NCI-H1436 (cell line): ENCODE measurements around the gene FAM222A.

ENCODE experiments used
- DNase-seq: peaks from one replicate; lab custom pipeline; 2025; lab: John Stamatoyannopoulos, UW

Gene FAM222A

DNA sequence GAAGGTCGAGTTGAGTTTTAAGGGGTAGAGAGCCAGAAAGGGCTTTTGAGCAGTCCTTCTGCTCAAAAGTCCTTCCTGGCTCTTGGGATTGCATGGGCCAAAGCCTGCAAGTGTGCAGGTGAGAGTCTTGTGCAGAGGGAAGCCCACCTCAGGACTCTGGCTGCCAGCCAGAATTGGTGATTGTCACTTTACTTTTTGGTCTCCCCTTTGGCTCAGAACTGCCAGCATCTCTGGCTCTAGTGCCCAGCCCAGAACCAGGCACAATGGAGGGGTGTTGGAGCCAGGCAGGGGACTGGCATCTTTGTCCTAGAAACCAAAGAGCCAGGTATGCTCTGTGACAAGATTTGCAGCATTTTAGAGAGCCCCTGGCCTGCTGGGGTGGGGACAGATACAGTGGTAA lies 23.5 kb downstream of the FAM222A start:
- no peak for DNase-seq

DNA sequence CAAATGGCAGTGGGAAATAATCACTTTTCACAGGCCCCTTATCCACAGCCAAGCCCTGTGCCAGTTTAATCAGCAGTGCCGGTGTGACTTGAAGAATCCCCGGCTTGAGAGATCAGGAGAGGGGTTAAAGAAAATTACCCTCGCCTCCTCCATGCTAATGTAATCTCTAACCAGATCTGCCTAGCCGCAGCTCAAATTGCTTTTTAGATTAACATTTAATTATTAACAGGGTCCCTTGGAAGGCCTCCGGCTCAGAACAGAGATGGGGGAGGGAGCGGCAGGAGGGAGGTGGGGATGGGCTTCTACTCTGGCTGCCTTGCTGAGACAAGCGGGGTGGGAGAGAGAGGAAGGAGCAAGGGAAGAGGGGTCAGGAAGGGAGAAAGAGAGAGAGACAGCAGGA lies 24.0 kb downstream of the FAM222A start:
- no peak for DNase-seq

DNA sequence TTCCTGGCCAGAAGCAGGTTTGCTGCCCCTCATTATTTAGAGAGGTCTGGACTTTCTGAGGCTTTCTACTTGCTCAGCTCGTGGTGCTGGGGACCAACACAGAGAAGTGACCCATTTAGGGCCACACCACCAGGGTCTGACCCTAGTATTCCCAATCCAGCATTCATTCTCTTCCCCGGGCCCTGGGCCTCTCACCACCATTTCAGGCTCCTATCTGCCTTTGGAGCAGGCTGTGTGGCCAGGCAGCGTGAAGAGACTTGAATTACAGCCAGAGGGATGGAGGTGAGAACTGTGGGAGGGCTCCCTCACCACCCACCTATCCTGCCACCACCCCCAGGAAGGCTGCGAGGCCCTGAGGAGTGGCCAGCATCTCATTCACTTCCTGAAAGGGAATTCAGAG lies 24.6 kb downstream of the FAM222A start:
- no peak for DNase-seq

- no peak for DNase-seq
Observed at GRCh38 chr12:109738878-109739665, 25.4 kb downstream of the FAM222A start.

DNA sequence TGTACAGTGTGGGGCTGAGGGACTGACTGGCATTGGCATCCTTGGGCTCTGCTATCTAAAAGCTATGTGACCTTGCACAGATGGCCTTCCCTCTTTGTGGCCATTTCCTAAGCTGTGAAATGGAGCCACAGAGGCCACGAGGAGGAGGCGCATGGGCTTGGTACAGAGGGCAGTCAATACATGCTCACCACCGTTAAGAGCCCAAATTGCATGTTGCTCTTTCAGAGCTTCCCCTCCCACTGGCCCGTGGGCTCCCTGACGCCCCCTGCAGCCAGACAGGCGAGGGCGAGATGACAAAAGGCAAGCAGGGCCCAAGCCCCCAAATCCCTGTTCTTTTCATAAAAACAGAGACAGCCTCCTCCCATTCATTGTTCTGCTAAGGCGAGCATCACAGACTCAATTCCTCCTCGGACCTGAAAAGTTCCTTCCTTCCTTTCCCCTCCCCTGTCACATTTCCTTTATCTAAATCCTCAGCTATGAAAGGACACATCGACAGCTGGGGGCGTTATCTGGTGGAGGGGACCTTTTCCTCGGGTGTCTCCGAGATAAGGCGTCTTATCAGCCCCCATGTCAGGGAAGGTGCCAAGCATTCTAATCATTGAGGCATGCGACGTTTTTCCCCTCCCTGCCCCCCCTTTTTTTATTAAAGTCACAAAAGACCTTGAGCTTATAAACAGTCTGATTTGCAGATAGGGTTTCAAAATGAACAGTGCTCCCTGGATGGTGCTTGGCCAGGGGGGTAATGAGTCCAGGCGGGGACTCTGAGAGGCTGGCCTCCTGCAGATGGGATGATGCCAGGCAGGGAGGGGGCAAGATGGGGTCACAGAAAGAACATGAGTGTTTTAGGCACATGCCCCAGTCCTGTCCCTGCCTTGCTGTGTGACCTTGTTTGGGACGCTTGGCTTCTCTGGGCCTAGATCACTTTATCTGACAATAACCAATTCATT lies 26.4 kb downstream of the FAM222A start:
- no peak for DNase-seq

- DNase-seq: no peak
Observed at GRCh38 chr12:109740694-109741245, 27.1 kb downstream of the FAM222A start.

DNA sequence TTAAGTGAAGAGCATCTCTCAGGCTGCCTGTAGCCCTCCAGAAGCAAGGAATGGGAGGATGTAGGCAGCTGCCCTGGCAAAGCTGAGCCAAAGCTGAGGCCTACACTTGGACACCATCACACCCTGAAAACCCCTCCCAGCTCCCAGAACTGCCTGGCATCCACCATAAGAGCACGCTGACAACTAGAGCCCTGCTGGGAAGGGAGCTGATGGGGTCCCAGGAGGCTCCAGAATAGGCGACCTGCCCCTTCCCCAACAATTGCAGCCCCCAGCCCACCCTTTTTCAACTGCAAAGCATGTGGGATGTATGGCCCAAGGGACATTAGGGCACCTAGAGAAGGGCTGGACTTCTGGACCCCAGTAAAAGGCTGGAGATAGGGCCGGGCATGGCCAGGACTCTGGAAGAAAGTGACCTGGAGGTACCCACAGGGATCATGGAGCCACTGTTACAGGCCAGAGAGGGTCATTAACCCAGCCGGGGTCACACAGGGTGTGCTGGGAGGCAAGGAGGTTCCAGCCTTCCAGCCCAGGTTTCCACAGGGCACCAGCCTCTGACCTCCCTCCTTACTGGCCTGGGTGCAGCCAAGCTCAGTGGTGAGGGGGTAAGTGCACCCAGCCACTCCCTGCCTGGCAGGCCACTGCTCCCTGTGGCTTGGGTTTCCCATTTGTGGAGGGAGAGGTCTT lies 27.8 kb downstream of the FAM222A start:
- DNase-seq: no peak

GRCh38 chr12:109741970-109742703 lies 28.5 kb downstream of the FAM222A start:
- peak; percentile 65 for DNase-seq

DNA sequence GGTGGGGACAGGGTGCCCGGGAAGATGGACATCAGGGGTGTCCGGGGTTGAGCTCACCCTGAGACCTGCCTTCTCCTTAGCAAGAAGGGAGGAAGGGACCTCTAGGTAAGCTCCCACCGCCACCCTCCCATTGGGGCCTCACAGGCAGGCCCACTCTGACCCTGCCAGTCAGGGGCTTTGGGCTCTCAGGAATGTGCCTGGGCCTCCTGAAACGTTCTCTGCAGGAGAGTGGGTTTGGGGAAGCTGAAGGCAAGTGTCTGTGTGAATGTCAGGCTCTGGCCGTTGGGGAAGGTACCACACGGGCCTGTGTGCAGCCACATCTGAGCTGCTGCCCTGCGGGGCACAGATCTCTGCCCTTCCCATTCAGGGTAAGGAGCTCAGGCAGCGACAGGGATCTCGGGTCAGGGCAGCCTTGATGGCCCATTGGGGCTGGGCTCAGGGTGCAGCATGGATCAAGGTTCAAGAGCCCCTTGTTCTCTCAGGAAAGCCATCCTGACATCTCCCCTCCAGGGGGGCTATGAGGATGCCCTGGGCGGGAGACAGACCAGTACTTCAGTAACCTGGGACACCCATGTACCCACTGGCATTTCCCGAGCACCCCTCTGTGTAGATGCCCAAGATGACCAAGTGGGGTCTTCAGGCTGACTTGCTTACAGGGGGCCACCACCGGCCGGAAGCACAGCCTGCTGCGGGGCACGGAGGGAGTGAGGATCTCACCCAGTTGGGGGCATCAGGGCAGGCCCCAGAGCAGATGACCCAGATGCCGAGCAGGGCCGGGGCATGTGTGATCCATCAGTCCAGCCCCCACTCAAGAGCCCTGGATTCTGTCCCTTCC lies 29.7 kb downstream of the FAM222A start:
- DNase-seq: no peak

- no peak for DNase-seq
Observed at GRCh38 chr12:109744026-109744425, 30.4 kb downstream of the FAM222A start.

- DNase-seq: no peak
Observed at GRCh38 chr12:109744986-109745942, 31.6 kb downstream of the FAM222A start.

GRCh38 chr12:109752117-109753053 lies 38.8 kb downstream of the FAM222A start:
- DNase-seq: no peak

DNA sequence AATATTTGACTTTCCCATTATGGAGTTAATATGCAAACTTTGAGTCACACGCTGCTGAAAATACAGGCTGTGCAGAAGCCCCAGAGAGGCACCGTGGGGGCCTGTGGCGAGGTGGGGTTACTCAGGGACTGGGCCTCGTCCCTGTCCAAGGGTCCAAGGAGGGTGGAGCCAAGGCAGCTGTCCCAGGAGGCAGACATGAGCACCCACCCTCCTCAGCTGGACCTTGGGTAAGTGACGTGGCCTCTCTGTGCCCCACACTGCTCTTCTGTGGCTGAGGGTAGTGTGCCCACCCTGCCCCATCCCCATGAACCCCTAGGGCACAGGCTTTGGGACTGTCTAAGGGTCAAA lies 39.4 kb downstream of the FAM222A start:
- DNase-seq: no peak

DNA sequence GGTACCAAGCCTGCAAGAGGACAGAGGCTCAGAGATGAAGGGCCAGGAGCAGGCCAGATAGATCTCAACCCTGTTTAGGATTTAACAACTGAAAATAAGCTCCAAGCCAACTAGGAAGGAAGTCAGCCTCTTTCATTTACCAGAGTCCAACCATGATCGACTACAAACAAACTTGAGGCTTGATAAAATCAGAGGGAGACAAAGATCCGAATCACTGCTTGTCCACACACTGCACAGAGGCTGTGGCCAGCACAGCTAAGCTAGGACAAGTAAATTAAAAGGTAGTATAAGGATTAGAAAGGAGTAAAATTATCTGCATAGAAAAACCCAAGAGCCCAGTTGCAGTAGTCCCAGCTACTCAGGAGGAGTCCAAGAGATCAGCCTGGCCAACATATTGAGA lies 40.3 kb downstream of the FAM222A start:
- no peak for DNase-seq

DNA sequence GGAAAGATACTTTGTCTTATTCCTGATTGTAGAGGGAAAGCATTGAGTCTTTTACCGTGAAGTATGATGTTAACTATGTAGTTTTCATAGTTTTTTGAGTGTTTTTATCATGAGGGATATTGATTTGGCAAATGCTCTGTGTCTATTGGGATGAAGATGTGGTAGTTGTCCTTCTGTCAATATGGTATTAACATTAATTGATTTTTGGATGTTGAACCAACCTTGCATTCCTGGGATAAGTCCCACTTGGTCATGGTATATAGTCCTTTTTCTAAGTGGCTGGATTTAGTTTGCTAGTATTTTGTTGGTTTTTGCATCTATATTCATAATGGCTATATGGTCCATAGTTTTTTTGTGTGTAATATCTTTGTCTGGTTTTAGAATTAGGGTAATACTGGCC lies 42.8 kb downstream of the FAM222A start:
- no peak for DNase-seq

GRCh38 chr12:109757671-109758265 lies 44.1 kb downstream of the FAM222A start:
- no peak for DNase-seq

- no peak for DNase-seq
Observed at GRCh38 chr12:109758426-109759420, 45.1 kb downstream of the FAM222A start.
